ENCODE measurements around the gene SLC9A9. TPM values are rescaled to one million over a fixed set of nuclear protein-coding genes. Genes with fewer than 3 reads are reported as not detected.

Gene SLC9A9
- total and polyA plus RNA-seq, 2 of the 8 experiments (the other 6 are each of a cell fraction or from before 2014, with no cell fraction given): 0.48 to 1.1 TPM

DNA sequence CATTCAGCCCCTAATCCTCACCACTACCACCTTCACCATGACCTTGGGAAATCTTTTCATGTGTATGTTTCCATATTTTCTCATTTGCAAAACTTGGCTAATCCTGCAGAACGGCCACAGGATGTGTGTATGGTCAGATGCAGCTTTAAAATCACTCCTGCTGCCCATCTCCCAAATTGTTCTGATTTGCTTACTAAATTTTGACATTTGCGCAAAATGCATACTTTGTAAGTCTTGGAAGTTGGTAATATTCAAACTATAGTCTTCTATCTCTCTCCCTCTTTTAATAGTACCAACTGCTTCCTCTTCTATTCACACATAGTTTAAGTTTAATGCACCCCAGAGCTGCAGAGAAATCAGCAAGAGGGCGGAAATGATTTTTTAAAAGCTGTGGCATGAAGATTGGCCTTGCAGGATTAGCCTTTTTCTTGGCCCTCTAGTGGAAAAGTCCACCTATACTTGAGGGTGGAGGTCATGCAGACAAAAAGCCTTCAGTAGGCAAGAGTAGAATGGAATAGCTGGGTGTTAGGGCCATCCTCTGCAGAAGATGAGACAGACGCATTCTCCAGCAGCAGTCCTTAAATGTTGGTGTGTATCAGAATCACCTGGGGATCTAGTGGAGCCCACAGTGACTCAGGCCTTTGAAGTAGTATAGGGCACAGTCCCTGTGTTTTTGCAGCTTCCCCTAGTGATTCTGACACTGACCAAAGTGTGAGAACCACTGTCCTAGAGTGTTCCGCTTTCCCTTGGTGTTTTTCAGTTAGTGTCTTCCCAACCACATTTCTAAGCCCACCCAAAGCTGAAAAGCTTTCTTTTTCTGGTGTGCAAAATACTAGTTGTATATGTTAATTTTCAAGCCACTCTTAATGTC lies 547.0 kb downstream of the SLC9A9 start:
- ChIA-PET POLR2A (ENCODE audit: partially characterized antibody) (no interaction called here), CTCF (ENCODE audit: partially characterized antibody) (interaction anchor here (0.6 to 2.3 kb wide), 9 partner anchors 10 to 445 kb away, joined by 3 to 20 read pairs (median 3); no protein-coding TSS in a partner anchor)
- H2BK15ac ChIP-seq (ENCODE audit: low read length): no peak overlapping the region
- no peak overlapping the region for H4K5ac ChIP-seq (ENCODE audit: insufficient read length, low read depth, low read length)
- H3K56ac ChIP-seq (replicated peaks; ENCODE audit: insufficient read length, low read depth, low read length): no peak overlapping the region
- H3K36me3 ChIP-seq (ENCODE audit: control insufficient read depth in 2 of 4, insufficient read depth in 4 of 4, low read length in 3 of 4): no peaks in the 10 kb centered on the region
- TF ChIP-seq JUN (IDR thresholded peaks at IDR 0.05; ENCODE audit: low read depth, low read length) (no peak), TEAD4 (IDR thresholded peaks at IDR 0.05; ENCODE audit: low read depth, low read length) (no peak), SP4 (IDR thresholded peaks at IDR 0.05; ENCODE audit: low read length) (no peak), CBX5 (IDR thresholded peaks at IDR 0.05; ENCODE audit: low read depth, low read length) (no peak), SP2 (IDR thresholded peaks at IDR 0.05; ENCODE audit: low read length) (no peak), JUND (IDR thresholded peaks at IDR 0.05; ENCODE audit: low read length) (no peak), KDM5A (IDR thresholded peaks at IDR 0.05; ENCODE audit: low read length) (no peak), RXRA (IDR thresholded peaks at IDR 0.05; ENCODE audit: insufficient read depth, low read depth, low read length) (no peak), SRF (IDR thresholded peaks at IDR 0.05; ENCODE audit: low read depth, low read length) (no peak), MAFK (IDR thresholded peaks at IDR 0.05; ENCODE audit: low read depth, low read length) (no peak), SAP30 (IDR thresholded peaks at IDR 0.05; ENCODE audit: insufficient read depth, insufficient replicate concordance, low read length) (no peak), TAF7 (optimal IDR thresholded peaks at IDR 0.05; ENCODE audit: borderline replicate concordance, low read depth, low read length) (no peak)
- no peaks in the 10 kb centered on the region for H4K20me1 ChIP-seq (replicated peaks in 1 of 2; ENCODE audit: control insufficient read depth in 1 of 2, insufficient read depth in 2 of 2, low read length in 2 of 2)
- H3K4me1 ChIP-seq (replicated peaks in 1 of 4; ENCODE audit: control insufficient read depth in 3 of 4, insufficient read depth in 4 of 4, low read length in 3 of 4): peaks cover 0 to 4% (median 0%) of the 10 kb centered on the region in 4 experiments; a peak in 1 of 7 replicates
- H3K9ac ChIP-seq (replicated peaks in 1 of 4; ENCODE audit: extremely low read depth in 1 of 4, low read depth in 3 of 4, low read length in 3 of 4): no peak overlapping the region
- no peak overlapping the region for H2BK12ac ChIP-seq (ENCODE audit: low read depth, low read length)
- no peaks in the 10 kb centered on the region for H3K23me2 ChIP-seq (ENCODE audit: low read depth, low read length)
- H3K4me3 ChIP-seq (ENCODE audit: extremely low read depth in 1 of 4, insufficient read depth in 2 of 4, low read depth in 3 of 4, low read length in 4 of 4): no peak overlapping the region
- no peaks in the 10 kb centered on the region for H3K9me3 ChIP-seq (ENCODE audit: insufficient read depth in 2 of 2, low read depth in 1 of 2, low read length in 1 of 2)
- no peak overlapping the region for H3K4me2 ChIP-seq (ENCODE audit: insufficient read depth in 1 of 2, low read depth in 2 of 2, low read length in 2 of 2)
- H3K23ac ChIP-seq (ENCODE audit: insufficient read length): no peak overlapping the region
- H2BK120ac ChIP-seq (replicated peaks; ENCODE audit: low read depth, low read length): no peak overlapping the region
- no peaks in the 10 kb centered on the region for H3K79me2 ChIP-seq (ENCODE audit: control insufficient read depth in 1 of 2, insufficient read depth in 2 of 2, low read length in 2 of 2)
- no peak overlapping the region for H2BK20ac ChIP-seq (ENCODE audit: low read length)
- H2AFZ ChIP-seq (ENCODE audit: low read length): no peak overlapping the region
- no peak overlapping the region for H4K91ac ChIP-seq (replicated peaks; ENCODE audit: insufficient read length, low read length)
- H2AK5ac ChIP-seq (ENCODE audit: low read depth, low read length): no peak overlapping the region
- H3K79me1 ChIP-seq (ENCODE audit: low read depth, low read length): no peaks in the 10 kb centered on the region
- DNase-seq (ENCODE audit: low read depth in 1 of 2, low spot score in 2 of 2) (no peak), FAIRE-seq (no peak)
- no peak overlapping the region for H3K14ac ChIP-seq (ENCODE audit: insufficient read length)
- no peak overlapping the region for H2BK5ac ChIP-seq (ENCODE audit: low read depth, low read length)
- H3K27ac ChIP-seq (ENCODE audit: low read depth, low read length): no peak overlapping the region
- no peak overlapping the region for H3K18ac ChIP-seq (ENCODE audit: extremely low read depth, low read length)
- H3K4ac ChIP-seq (replicated peaks; ENCODE audit: insufficient read length, low read depth, low read length): no peak overlapping the region
- WGBS, 2 experiments (ENCODE audit: extremely low coverage in 1 of 2, insufficient coverage in 1 of 2, insufficient read length in 1 of 2, insufficient replicate concordance in 2 of 2, low coverage in 1 of 2, low lambda C conversion rate in 2 of 2, missing lambda C conversion rate in 1 of 2): 91% methylated on average over 5 of the region's 5 CpGs; no CpG with 5 or more reads in 1 of the 2 experiments
- H3K27me3 ChIP-seq (replicated peaks in 1 of 4; ENCODE audit: control insufficient read depth in 3 of 4, extremely low read depth in 1 of 4, insufficient read depth in 3 of 4, low read length in 3 of 4): no peaks in the 10 kb centered on the region
- H4K8ac ChIP-seq (ENCODE audit: extremely low read depth, insufficient read depth, low read length): no peak overlapping the region
